ENCODE data around the gene AKR1C8. TPM values are rescaled to one million over a fixed set of nuclear protein-coding genes. Genes with fewer than 3 reads are reported as not detected.

AKR1C8 gene
- total RNA-seq, 1 experiment from 2014 or later = not detected

- no peak for DNase-seq
- Mint-ChIP-seq H3K4me1 (ENCODE audit: low read depth, unreplicated experiment) (peaks cover 8% of the 10 kb centered on the region), H3K27me3 (ENCODE audit: unreplicated experiment) (no peaks in the 10 kb centered on the region), H3K9me3 (ENCODE audit: low read depth, unreplicated experiment) (peaks cover 24% of the 10 kb centered on the region), H3K27ac (ENCODE audit: unreplicated experiment) (no peak overlapping the region), H3K4me3 (ENCODE audit: low read depth, unreplicated experiment) (no peak overlapping the region), H3K36me3 (ENCODE audit: insufficient read depth, unreplicated experiment) (no peaks in the 10 kb centered on the region)
- CTCF ChIA-PET = no interaction called here
- no TSS peak for BruUV-seq (replicated peaks)
- TF ChIP-seq CTCF (IDR thresholded peaks at IDR 0.05; ENCODE audit: unreplicated experiment) = no peak
- intact Hi-C loops (cut with micrococcal nuclease; ENCODE audit: unreplicated experiment) = no loop called here
Observed at GRCh38 chr10:5163487-5163886, 21.5 kb downstream of the AKR1C8 start.

GRCh38 chr10:5159126-5159525 is 25.8 kb downstream of the AKR1C8 start:
- CTCF ChIA-PET = no interaction called here
- Mint-ChIP-seq H3K27me3 (ENCODE audit: unreplicated experiment) (no peaks in the 10 kb centered on the region), H3K4me3 (ENCODE audit: low read depth, unreplicated experiment) (no peak overlapping the region), H3K27ac (ENCODE audit: unreplicated experiment) (no peak overlapping the region), H3K36me3 (ENCODE audit: insufficient read depth, unreplicated experiment) (no peaks in the 10 kb centered on the region), H3K4me1 (ENCODE audit: low read depth, unreplicated experiment) (peaks cover 8% of the 10 kb centered on the region), H3K9me3 (ENCODE audit: low read depth, unreplicated experiment) (peaks cover 9% of the 10 kb centered on the region)
- intact Hi-C loops (cut with micrococcal nuclease; ENCODE audit: unreplicated experiment) = no loop called here
- TF ChIP-seq CTCF (IDR thresholded peaks at IDR 0.05; ENCODE audit: unreplicated experiment) = no peak
- DNase-seq = no peak
- BruUV-seq (replicated peaks) = no TSS peak

- Mint-ChIP-seq H3K4me1 (ENCODE audit: low read depth, unreplicated experiment) (peaks cover 8% of the 10 kb centered on the region), H3K36me3 (ENCODE audit: insufficient read depth, unreplicated experiment) (no peaks in the 10 kb centered on the region), H3K27ac (ENCODE audit: unreplicated experiment) (no peak overlapping the region), H3K9me3 (ENCODE audit: low read depth, unreplicated experiment) (peaks cover 2% of the 10 kb centered on the region), H3K4me3 (ENCODE audit: low read depth, unreplicated experiment) (no peak overlapping the region), H3K27me3 (ENCODE audit: unreplicated experiment) (no peaks in the 10 kb centered on the region)
- no TSS peak for BruUV-seq (replicated peaks)
- no peak for TF ChIP-seq CTCF (IDR thresholded peaks at IDR 0.05; ENCODE audit: unreplicated experiment)
- intact Hi-C loops (cut with micrococcal nuclease; ENCODE audit: unreplicated experiment) = no loop called here
- CTCF ChIA-PET = no interaction called here
- no peak for DNase-seq
Observed at GRCh38 chr10:5157501-5157900, 27.4 kb downstream of the AKR1C8 start.

GRCh38 chr10:5155951-5156350 is 29.0 kb downstream of the AKR1C8 start:
- Mint-ChIP-seq H3K4me3 (ENCODE audit: low read depth, unreplicated experiment) (no peak overlapping the region), H3K27me3 (ENCODE audit: unreplicated experiment) (no peaks in the 10 kb centered on the region), H3K36me3 (ENCODE audit: insufficient read depth, unreplicated experiment) (no peaks in the 10 kb centered on the region), H3K27ac (ENCODE audit: unreplicated experiment) (no peak overlapping the region), H3K9me3 (ENCODE audit: low read depth, unreplicated experiment) (peaks cover 2% of the 10 kb centered on the region), H3K4me1 (ENCODE audit: low read depth, unreplicated experiment) (peaks cover 8% of the 10 kb centered on the region)
- no TSS peak for BruUV-seq (replicated peaks)
- intact Hi-C loops (cut with micrococcal nuclease; ENCODE audit: unreplicated experiment) = no loop called here
- no peak for TF ChIP-seq CTCF (IDR thresholded peaks at IDR 0.05; ENCODE audit: unreplicated experiment)
- CTCF ChIA-PET = no interaction called here
- no peak for DNase-seq

- no peak for DNase-seq
- no peak for TF ChIP-seq CTCF (IDR thresholded peaks at IDR 0.05; ENCODE audit: unreplicated experiment)
Observed at GRCh38 chr10:5151076-5151475, 33.9 kb downstream of the AKR1C8 start.

More at GRCh38 chr10:5151076-5151475, 33.9 kb downstream of the AKR1C8 start:
- H3K4me3 Mint-ChIP-seq (ENCODE audit: low read depth, unreplicated experiment) = no peak overlapping the region
- BruUV-seq (replicated peaks) = no TSS peak
- no peak overlapping the region for H3K27ac Mint-ChIP-seq (ENCODE audit: unreplicated experiment)
- no peaks in the 10 kb centered on the region for H3K27me3 Mint-ChIP-seq (ENCODE audit: unreplicated experiment)
- peaks cover 27% of the 10 kb centered on the region for H3K4me1 Mint-ChIP-seq (ENCODE audit: low read depth, unreplicated experiment)
- CTCF ChIA-PET = no interaction called here
- intact Hi-C loops (cut with micrococcal nuclease; ENCODE audit: unreplicated experiment) = no loop called here
- H3K36me3 Mint-ChIP-seq (ENCODE audit: insufficient read depth, unreplicated experiment) = peaks cover 13% of the 10 kb centered on the region
- peaks cover 4% of the 10 kb centered on the region for H3K9me3 Mint-ChIP-seq (ENCODE audit: low read depth, unreplicated experiment)
